A673 (cell line): Measurements from ENCODE around the gene CT47C1. TPM values are rescaled to one million over a fixed set of nuclear protein-coding genes. Genes with fewer than 3 reads are reported as not detected.

Source experiments
- BruUV-seq: library from RNA; stranded (reverse); fragments of 400-500 nt; replicated peaks from 2 replicates; lab custom pipeline; 2021; lab: Mats Ljungman, UMichigan
- CTCF ChIA-PET: fragments of 300-600 bp; sonication (Branson Sonifier 250); formaldehyde crosslinking; loops from one replicate; lab custom pipeline; 2022; ENCODE audit warnings: antibody characterized with exemption; lab: Charles Lee
- POLR2A ChIA-PET: fragments of 300-600 bp; sonication (Branson Sonifier 250); formaldehyde crosslinking; loops from one replicate; lab custom pipeline; 2022; ENCODE audit warnings: antibody characterized with exemption; ENCODE audit not compliant: low non-redundant PET; lab: Charles Lee
- DNase-seq: peaks from one replicate; pipeline ENCODE4 v3.0.0-alpha.2; 2015; ENCODE audit warnings: low spot score
- H3K27ac ChIP-seq: fragments of 200-600 bp; sonication (generic); 2 replicates; pipeline ENCODE4 v1.5.1; 2016; ENCODE audit warnings: mixed run types, low read depth, mild to moderate bottlenecking, mixed read lengths, antibody characterized with exemption, low read length; ENCODE audit not compliant: poor library complexity, severe bottlenecking
- H3K27me3 ChIP-seq: fragments of 200-600 bp; sonication (generic); replicated peaks from 2 replicates; pipeline ENCODE4 v1.6.1; 2017; ENCODE audit warnings: mixed run types, low read depth, mild to moderate bottlenecking, mixed read lengths, antibody characterized with exemption, low read length; ENCODE audit not compliant: insufficient read depth, poor library complexity
- H3K36me3 ChIP-seq: fragments of 200-600 bp; sonication (generic); 2 replicates; pipeline ENCODE4 v1.6.1; 2016; ENCODE audit warnings: mixed run types, mild to moderate bottlenecking, mixed read lengths, antibody characterized with exemption, low read length; ENCODE audit not compliant: insufficient read depth, poor library complexity, severe bottlenecking
- H3K4me1 ChIP-seq: fragments of 200-600 bp; sonication (generic); 2 replicates; pipeline ENCODE4 v1.6.1; 2017; ENCODE audit warnings: mixed run types, mild to moderate bottlenecking, mixed read lengths, antibody characterized with exemption, low read length; ENCODE audit not compliant: insufficient read depth, poor library complexity, severe bottlenecking
- H3K4me3 ChIP-seq: fragments of 200-600 bp; sonication (generic); 2 replicates; pipeline ENCODE4 v1.5.1; 2016; ENCODE audit warnings: low read depth, mixed run types, mild to moderate bottlenecking, mixed read lengths, low read length; ENCODE audit not compliant: poor library complexity, severe bottlenecking
- H3K9me3 ChIP-seq: fragments of 200-600 bp; sonication (generic); 2 replicates; pipeline ENCODE4 v1.6.1; 2016; ENCODE audit warnings: mixed run types, low read depth, mild to moderate bottlenecking, mixed read lengths, antibody characterized with exemption, low read length; ENCODE audit not compliant: poor library complexity, severe bottlenecking
- CTCF ChIP-seq: fragments of 300-800, 200-600 bp; sonication (generic); conservative IDR thresholded peaks from 2 replicates; pipeline ENCODE4 v1.5.1; 2017; ENCODE audit warnings: low read depth, mild to moderate bottlenecking, antibody characterized with exemption, low read length, moderate library complexity, mixed read lengths
- EZH2 ChIP-seq: fragments of 200-600 bp; sonication (generic); IDR thresholded peaks from 2 replicates; pipeline ENCODE4 v1.6.1; 2017; ENCODE audit warnings: borderline replicate concordance, low read depth, mild to moderate bottlenecking, mixed read lengths, antibody characterized with exemption, low read length; ENCODE audit not compliant: poor library complexity, severe bottlenecking
- intact Hi-C: fragments of 100-400 bp; cut with micrococcal nuclease; formaldehyde crosslinking; loops from one replicate; pipeline ENCODE4 v1.10.0; 2022; ENCODE audit not compliant: unreplicated experiment
- total RNA-seq: library from RNA; stranded (reverse); gene quantifications from 2 replicates; pipeline ENCODE4 v1.2.3, GENCODE V29; 2021

The CT47C1 gene
- total RNA-seq, 1 experiment from 2014 or later = not detected

- DNase-seq = no peak
- Histone ChIP-seq H3K27me3 (peaks cover 3% of the 10 kb centered on the region), H3K4me3 (no peak overlapping the region), H3K36me3 (no peaks in the 10 kb centered on the region), H3K4me1 (no peaks in the 10 kb centered on the region), H3K27ac (no peak overlapping the region), H3K9me3 (no peaks in the 10 kb centered on the region)
- BruUV-seq = no TSS peak
- no peak for TF ChIP-seq EZH2
- TF ChIP-seq CTCF = no peak
- ChIA-PET CTCF (no interaction called here), POLR2A (no interaction called here)
- intact Hi-C loops = no loop called here
Observed at GRCh38 chrX:119093991-119094735, 21.4 kb downstream of the CT47C1 start.

GRCh38 chrX:119094819-119095218, 22.0 kb downstream of the CT47C1 start:
- H3K9me3 ChIP-seq = no peaks in the 10 kb centered on the region
- H3K27me3 ChIP-seq = peaks cover 3% of the 10 kb centered on the region
- H3K27ac ChIP-seq = no peak overlapping the region
- POLR2A ChIA-PET = no interaction called here
- no peaks in the 10 kb centered on the region for H3K4me1 ChIP-seq
- H3K36me3 ChIP-seq = no peaks in the 10 kb centered on the region
- CTCF ChIA-PET = no interaction called here
- intact Hi-C loops = no loop called here
- no TSS peak for BruUV-seq
- TF ChIP-seq CTCF (no peak), EZH2 (no peak)
- H3K4me3 ChIP-seq = no peak overlapping the region
- no peak for DNase-seq

- H3K4me1 ChIP-seq = no peaks in the 10 kb centered on the region
- H3K36me3 ChIP-seq = no peaks in the 10 kb centered on the region
- BruUV-seq = no TSS peak
- no peak for DNase-seq
- H3K9me3 ChIP-seq = no peaks in the 10 kb centered on the region
- intact Hi-C loops = no loop called here
- H3K4me3 ChIP-seq = no peak overlapping the region
- no peak overlapping the region for H3K27ac ChIP-seq
- TF ChIP-seq EZH2 (no peak), CTCF (no peak)
- peaks cover 3% of the 10 kb centered on the region for H3K27me3 ChIP-seq
- CTCF ChIA-PET = no interaction called here
- POLR2A ChIA-PET = no interaction called here
Observed at GRCh38 chrX:119095936-119096335, 23.1 kb downstream of the CT47C1 start.
